Mucosa of descending colon (tissue), 3 donors: ENCODE data around the gene HS3ST4. TPM values are rescaled to one million over a fixed set of nuclear protein-coding genes. Genes with fewer than 3 reads are reported as not detected.

ENCODE experiments used
- ATAC-seq: fragments of 200-7000 bp; cut with Tn5 transposase; one replicate; pipeline ENCODE4 v1.9.1; 2020; ENCODE audit warnings: mild to moderate bottlenecking, moderate library complexity
- DNase-seq, 3 donors: peaks; one replicate each; pipeline ENCODE4 v3.0.0-alpha.2; 2020
- H3K36me3 ChIP-seq: fragments of 200-600 bp; one replicate; pipeline ENCODE4 v1.8.0; 2021; ENCODE audit warnings: low read depth, mild to moderate bottlenecking
- H3K4me1 ChIP-seq: fragments of 200-600 bp; one replicate; pipeline ENCODE4 v1.8.0; 2021; ENCODE audit warnings: low read depth, mild to moderate bottlenecking
- H3K4me3 ChIP-seq: fragments of 200-600 bp; one replicate; pipeline ENCODE4 v1.8.0; 2021; ENCODE audit warnings: mild to moderate bottlenecking
- H3K9me3 ChIP-seq: fragments of 200-600 bp; one replicate; pipeline ENCODE4 v1.8.0; 2021; ENCODE audit warnings: mild to moderate bottlenecking
- CTCF ChIP-seq: fragments of 200-600 bp; IDR thresholded peaks from one replicate; pipeline ENCODE4 v1.8.0; 2022; ENCODE audit warnings: antibody characterized with exemption, mild to moderate bottlenecking
- intact Hi-C, 2 donors: fragments of 100-400 bp; cut with DNase I in 1 of 2; cut with micrococcal nuclease in 1 of 2; formaldehyde crosslinking; loops; one replicate each; pipeline versions ENCODE4 v1.11.0 to v1.11.1; 2022; cut with DNase I, micrococcal nuclease
- total RNA-seq, 3 donors: library from RNA; stranded (reverse); fragmentation: NEBNext Ultra II Directional in 2 of 3; extraction: Animal tissue kit (Norgen Biotek cat#: 25700) in 2 of 3; gene quantifications; one replicate each; pipeline versions ENCODE4 v1.2.1 to v1.2.4, GENCODE V29; 2021 to 2023
- donor health status: DM: no; HTN: no; CAD: no; lungs with moderate emphysema.
- donor health status: DM: no; HTN: no; CAD: no.
- donor health status: DM: no; HTN: yes; CAD: no.

Gene HS3ST4
- total RNA-seq, 3 donors from 2014 or later, result 0.41 TPM; not detected in 2

- intact Hi-C loops, result no loop called here
- H3K4me1 ChIP-seq, result no peaks in the 10 kb centered on the region
- no peaks in the 10 kb centered on the region for H3K9me3 ChIP-seq
- ATAC-seq (no peak), DNase-seq (no peak)
- TF ChIP-seq CTCF, result no peak
- H3K4me3 ChIP-seq, result no peak overlapping the region
- no peaks in the 10 kb centered on the region for H3K36me3 ChIP-seq
These were observed 185.3 kb downstream of the HS3ST4 start for GRCh38 chr16:25877103-25877502.

DNA sequence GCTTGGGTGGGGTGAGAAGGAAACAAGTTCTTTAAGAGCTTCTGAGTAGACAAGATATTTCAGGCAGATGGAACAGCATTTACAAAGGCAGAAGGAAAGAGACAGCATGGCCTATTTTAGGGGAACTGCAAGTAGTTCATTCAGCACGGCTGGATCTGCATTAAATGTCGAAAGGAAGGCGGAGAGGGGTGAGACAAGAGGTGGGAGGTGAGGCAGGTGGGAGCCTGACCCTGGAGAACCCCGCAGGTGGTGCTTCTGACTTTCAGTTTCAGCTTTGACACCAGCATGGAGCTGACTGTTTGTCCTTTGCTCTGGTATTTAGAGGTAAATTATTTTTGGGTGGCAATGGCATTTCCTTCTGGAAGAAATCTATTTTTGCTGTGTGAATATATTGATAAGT is 194.8 kb downstream of the HS3ST4 start:
- H3K4me3 ChIP-seq, result no peak overlapping the region
- H3K4me1 ChIP-seq, result no peaks in the 10 kb centered on the region
- H3K9me3 ChIP-seq, result no peaks in the 10 kb centered on the region
- no peak for TF ChIP-seq CTCF
- H3K36me3 ChIP-seq, result no peaks in the 10 kb centered on the region
- no peak for ATAC-seq
- DNase-seq, result no peak
- intact Hi-C loops, result no loop called here

DNA sequence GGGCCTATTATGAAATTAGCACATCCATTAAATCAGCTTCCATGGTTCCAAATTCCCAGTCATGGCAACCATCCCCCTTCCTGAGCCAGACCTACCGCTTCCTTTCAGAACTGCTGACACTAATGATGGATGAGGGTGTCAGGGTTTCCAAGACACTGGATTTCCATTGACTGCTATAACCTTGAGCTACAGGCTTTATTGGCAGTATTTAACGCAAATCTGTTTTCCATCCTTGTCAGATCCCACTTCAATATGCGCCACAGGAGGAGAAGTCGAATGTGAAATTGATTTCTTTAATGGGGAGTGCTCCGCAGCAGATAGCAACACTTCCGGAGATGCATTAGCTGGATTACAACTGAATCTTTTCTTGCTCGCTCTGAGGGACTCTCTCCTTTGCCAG is 197.1 kb downstream of the HS3ST4 start:
- DNase-seq (no peak), ATAC-seq (no peak)
- H3K36me3 ChIP-seq, result no peaks in the 10 kb centered on the region
- intact Hi-C loops, result no loop called here
- no peaks in the 10 kb centered on the region for H3K4me1 ChIP-seq
- H3K4me3 ChIP-seq, result no peak overlapping the region
- TF ChIP-seq CTCF, result no peak
- no peaks in the 10 kb centered on the region for H3K9me3 ChIP-seq

- TF ChIP-seq CTCF, result no peak
- ATAC-seq (no peak), DNase-seq (no peak)
- H3K4me1 ChIP-seq, result no peaks in the 10 kb centered on the region
- no peaks in the 10 kb centered on the region for H3K9me3 ChIP-seq
- intact Hi-C loops, result no loop called here
- no peak overlapping the region for H3K4me3 ChIP-seq
- H3K36me3 ChIP-seq, result no peaks in the 10 kb centered on the region
These were observed 201.6 kb downstream of the HS3ST4 start for GRCh38 chr16:25893332-25893731.

- Histone ChIP-seq H3K4me3 (no peak overlapping the region), H3K36me3 (no peaks in the 10 kb centered on the region), H3K4me1 (no peaks in the 10 kb centered on the region), H3K9me3 (no peaks in the 10 kb centered on the region)
- intact Hi-C loops, result no loop called here
- ATAC-seq, result no peak
- no peak for DNase-seq
- TF ChIP-seq CTCF, result no peak
These were observed 202.3 kb downstream of the HS3ST4 start for GRCh38 chr16:25894093-25894492.

DNA sequence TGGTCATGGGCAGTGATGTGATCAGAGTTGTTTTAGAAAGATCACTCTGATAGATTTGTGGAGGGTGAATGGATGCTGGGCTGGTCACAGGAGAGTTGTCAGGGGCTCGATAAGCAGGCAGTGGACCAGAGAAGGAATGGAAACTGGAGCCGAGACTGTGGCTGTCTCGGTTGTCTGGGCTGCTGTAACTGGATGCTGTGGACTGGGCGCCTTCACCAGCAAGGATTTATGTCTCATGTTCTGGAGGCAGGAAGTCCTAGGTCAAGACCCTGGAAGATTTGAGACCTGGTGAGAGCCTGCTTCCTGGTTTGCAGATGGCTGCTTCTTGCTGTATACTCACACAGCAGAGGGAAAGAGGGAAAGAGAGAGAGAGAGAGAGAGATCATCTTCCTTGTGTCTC is 203.6 kb downstream of the HS3ST4 start:
- DNase-seq (no peak), ATAC-seq (no peak)
- H3K4me3 ChIP-seq, result no peak overlapping the region
- TF ChIP-seq CTCF, result no peak
- intact Hi-C loops, result no loop called here
- H3K9me3 ChIP-seq, result no peaks in the 10 kb centered on the region
- H3K36me3 ChIP-seq, result no peaks in the 10 kb centered on the region
- no peaks in the 10 kb centered on the region for H3K4me1 ChIP-seq
